Measurements from ENCODE around the gene SLC47A2. TPM values are rescaled to one million over a fixed set of nuclear protein-coding genes. Genes with fewer than 3 reads are reported as not detected.

Gene SLC47A2
- total RNA-seq, 1 donor = not detected

DNA sequence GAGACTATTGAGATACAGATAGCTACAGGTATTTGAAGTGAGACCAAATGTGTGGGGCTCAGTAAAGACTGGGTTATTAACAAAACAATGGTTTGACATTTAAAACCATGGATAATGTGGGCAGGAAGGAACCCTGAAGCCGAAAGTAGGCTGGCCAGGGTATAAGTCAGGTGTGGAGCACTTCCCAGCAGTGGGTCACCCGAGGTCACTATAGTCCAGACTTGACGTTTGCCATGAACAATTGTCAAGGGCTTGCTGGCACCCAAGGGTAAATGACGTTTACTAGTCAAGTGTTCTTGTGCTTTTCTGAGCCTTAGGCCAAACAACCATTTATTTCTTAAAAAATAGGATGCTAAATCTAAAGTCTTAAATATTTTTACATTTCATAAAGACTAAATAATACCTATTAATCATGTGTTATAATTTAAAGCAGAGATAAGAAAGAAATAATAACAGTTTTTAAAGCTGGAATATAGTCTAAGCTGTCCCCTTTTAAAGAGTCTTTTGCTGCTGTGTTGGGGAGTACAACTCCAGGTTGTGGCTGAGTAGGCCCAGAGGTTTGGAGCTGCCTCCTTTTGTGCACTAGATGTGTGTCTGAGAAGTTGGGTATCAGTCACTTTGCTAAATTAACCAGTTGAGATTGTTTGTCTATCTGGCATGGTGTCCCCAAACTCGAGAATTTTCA lies 52.1 kb downstream of the SLC47A2 start:
- Histone ChIP-seq H3K9me3 (ENCODE audit: low read depth, low read length) (no peaks in the 10 kb centered on the region), H3K36me3 (ENCODE audit: insufficient read depth, low read length) (peaks cover 22% of the 10 kb centered on the region), H3K4me3 (ENCODE audit: insufficient read depth, low read length) (no peak overlapping the region), H3K79me2 (ENCODE audit: insufficient read depth, low read length) (no peaks in the 10 kb centered on the region), H4K20me1 (ENCODE audit: insufficient read depth, low read length) (peaks cover 5% of the 10 kb centered on the region), H3K4me2 (ENCODE audit: insufficient read depth, low read length) (no peak overlapping the region), H3K27me3 (ENCODE audit: insufficient read depth, low read length) (no peaks in the 10 kb centered on the region), H3K4me1 (ENCODE audit: insufficient read depth, low read length) (no peaks in the 10 kb centered on the region), H3K27ac (ENCODE audit: low read depth, low read length) (no peak overlapping the region), H2AFZ (ENCODE audit: low read length) (no peak overlapping the region)
- no peak for TF ChIP-seq CTCF (IDR thresholded peaks at IDR 0.05; ENCODE audit: extremely low read depth, low read depth, low read length)
- no peak for DNase-seq (ENCODE audit: insufficient read length, low spot score, missing footprints)

DNA sequence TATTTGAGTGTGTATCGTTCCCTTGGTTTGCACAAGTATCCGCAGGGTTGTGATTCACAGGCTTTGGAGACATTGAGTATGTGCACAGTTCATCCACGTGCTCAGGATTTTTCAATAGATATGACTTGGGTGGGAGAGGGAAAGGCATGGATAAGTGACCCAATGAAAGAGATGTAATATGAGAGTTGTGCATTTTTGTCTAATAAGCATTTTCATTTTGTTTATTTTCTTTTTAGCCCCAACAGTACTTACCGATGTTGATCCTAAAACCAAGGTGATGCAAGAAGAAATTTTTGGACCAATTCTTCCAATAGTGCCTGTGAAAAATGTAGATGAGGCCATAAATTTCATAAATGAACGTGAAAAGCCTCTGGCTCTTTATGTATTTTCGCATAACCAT lies 53.3 kb downstream of the SLC47A2 start:
- no peak for DNase-seq (ENCODE audit: insufficient read length, low spot score, missing footprints)
- no peak overlapping the region for H3K4me2 ChIP-seq (ENCODE audit: insufficient read depth, low read length)
- no peaks in the 10 kb centered on the region for H3K79me2 ChIP-seq (ENCODE audit: insufficient read depth, low read length)
- H3K36me3 ChIP-seq (ENCODE audit: insufficient read depth, low read length) = peaks cover 22% of the 10 kb centered on the region
- H3K4me1 ChIP-seq (ENCODE audit: insufficient read depth, low read length) = no peaks in the 10 kb centered on the region
- H3K27me3 ChIP-seq (ENCODE audit: insufficient read depth, low read length) = no peaks in the 10 kb centered on the region
- no peak overlapping the region for H3K27ac ChIP-seq (ENCODE audit: low read depth, low read length)
- H2AFZ ChIP-seq (ENCODE audit: low read length) = no peak overlapping the region
- H3K4me3 ChIP-seq (ENCODE audit: insufficient read depth, low read length) = no peak overlapping the region
- TF ChIP-seq CTCF (IDR thresholded peaks at IDR 0.05; ENCODE audit: extremely low read depth, low read depth, low read length) = no peak
- H4K20me1 ChIP-seq (ENCODE audit: insufficient read depth, low read length) = peaks cover 5% of the 10 kb centered on the region
- no peaks in the 10 kb centered on the region for H3K9me3 ChIP-seq (ENCODE audit: low read depth, low read length)

DNA sequence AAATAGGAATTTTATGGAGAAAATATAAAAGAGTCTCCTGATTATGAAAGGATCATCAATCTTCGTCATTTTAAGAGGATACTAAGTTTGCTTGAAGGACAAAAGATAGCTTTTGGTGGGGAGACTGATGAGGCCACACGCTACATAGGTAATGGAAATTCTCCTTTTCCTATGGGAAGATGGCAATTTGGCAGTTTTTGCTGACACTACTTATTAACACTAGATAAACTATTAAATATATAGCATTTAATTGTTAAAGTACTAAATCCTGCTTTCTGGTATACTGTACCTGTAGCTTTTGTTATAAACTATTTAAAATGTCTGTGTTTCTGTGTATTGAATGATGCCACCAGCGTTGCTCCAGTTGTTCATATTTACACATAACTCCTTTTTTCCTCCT lies 55.3 kb downstream of the SLC47A2 start:
- Histone ChIP-seq H3K4me2 (ENCODE audit: insufficient read depth, low read length) (no peak overlapping the region), H3K27me3 (ENCODE audit: insufficient read depth, low read length) (no peaks in the 10 kb centered on the region), H4K20me1 (ENCODE audit: insufficient read depth, low read length) (peaks cover 5% of the 10 kb centered on the region), H3K36me3 (ENCODE audit: insufficient read depth, low read length) (peaks cover 31% of the 10 kb centered on the region), H3K9me3 (ENCODE audit: low read depth, low read length) (no peaks in the 10 kb centered on the region), H3K27ac (ENCODE audit: low read depth, low read length) (no peak overlapping the region), H3K4me1 (ENCODE audit: insufficient read depth, low read length) (no peaks in the 10 kb centered on the region), H2AFZ (ENCODE audit: low read length) (no peak overlapping the region), H3K79me2 (ENCODE audit: insufficient read depth, low read length) (peaks cover 2% of the 10 kb centered on the region), H3K4me3 (ENCODE audit: insufficient read depth, low read length) (no peak overlapping the region)
- no peak for TF ChIP-seq CTCF (IDR thresholded peaks at IDR 0.05; ENCODE audit: extremely low read depth, low read depth, low read length)
- no peak for DNase-seq (ENCODE audit: insufficient read length, low spot score, missing footprints)

GRCh38 chr17:19660219-19660870 lies 56.0 kb downstream of the SLC47A2 start:
- H3K4me1 ChIP-seq (ENCODE audit: insufficient read depth, low read length) = no peaks in the 10 kb centered on the region
- H3K27me3 ChIP-seq (ENCODE audit: insufficient read depth, low read length) = no peaks in the 10 kb centered on the region
- peak; percentile 42 for DNase-seq (ENCODE audit: insufficient read length, low spot score, missing footprints)
- no peak overlapping the region for H3K4me2 ChIP-seq (ENCODE audit: insufficient read depth, low read length)
- TF ChIP-seq CTCF (IDR thresholded peaks at IDR 0.05; ENCODE audit: extremely low read depth, low read depth, low read length) = no peak
- peaks cover 7% of the 10 kb centered on the region for H4K20me1 ChIP-seq (ENCODE audit: insufficient read depth, low read length)
- no peaks in the 10 kb centered on the region for H3K9me3 ChIP-seq (ENCODE audit: low read depth, low read length)
- no peak overlapping the region for H3K27ac ChIP-seq (ENCODE audit: low read depth, low read length)
- no peak overlapping the region for H2AFZ ChIP-seq (ENCODE audit: low read length)
- H3K79me2 ChIP-seq (ENCODE audit: insufficient read depth, low read length) = peaks cover 9% of the 10 kb centered on the region
- peaks cover 38% of the 10 kb centered on the region for H3K36me3 ChIP-seq (ENCODE audit: insufficient read depth, low read length)
- H3K4me3 ChIP-seq (ENCODE audit: insufficient read depth, low read length) = no peak overlapping the region

Measured in osteoblast (primary cell).